ENCODE measurements around the gene DNMT3B. TPM values are rescaled to one million over a fixed set of nuclear protein-coding genes. Genes with fewer than 3 reads are reported as not detected.
A peak's percentile ranks its signal among the peaks of the same experiment; 100 is the strongest.

Gene DNMT3B
- total RNA-seq, 1 donor from 2014 or later: 13.0 TPM

DNA sequence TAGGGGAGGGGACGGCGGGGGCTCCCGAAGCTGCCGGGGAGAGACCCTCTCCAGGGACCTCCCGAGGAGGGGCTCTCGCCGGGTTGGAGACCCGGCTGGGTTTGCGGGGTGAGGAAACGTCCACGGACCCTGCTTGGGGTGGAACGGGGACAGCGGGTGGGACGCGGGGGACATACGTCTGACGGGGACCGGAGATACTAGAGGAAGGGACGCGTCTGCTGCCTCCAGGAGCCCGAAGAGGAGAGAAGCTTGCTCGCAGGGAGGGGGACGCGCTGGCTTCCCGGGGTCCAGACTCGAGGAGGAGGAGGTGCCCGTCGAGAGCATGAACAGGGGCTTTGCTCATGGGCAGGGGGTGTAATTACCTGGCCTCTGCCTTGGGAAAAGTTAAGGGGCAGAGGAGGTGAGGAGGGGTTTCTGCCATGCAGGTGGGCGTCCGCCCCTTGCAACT, 593 bp downstream of the DNMT3B start:
- no peak for DNase-seq (ENCODE audit: low read depth)

DNA sequence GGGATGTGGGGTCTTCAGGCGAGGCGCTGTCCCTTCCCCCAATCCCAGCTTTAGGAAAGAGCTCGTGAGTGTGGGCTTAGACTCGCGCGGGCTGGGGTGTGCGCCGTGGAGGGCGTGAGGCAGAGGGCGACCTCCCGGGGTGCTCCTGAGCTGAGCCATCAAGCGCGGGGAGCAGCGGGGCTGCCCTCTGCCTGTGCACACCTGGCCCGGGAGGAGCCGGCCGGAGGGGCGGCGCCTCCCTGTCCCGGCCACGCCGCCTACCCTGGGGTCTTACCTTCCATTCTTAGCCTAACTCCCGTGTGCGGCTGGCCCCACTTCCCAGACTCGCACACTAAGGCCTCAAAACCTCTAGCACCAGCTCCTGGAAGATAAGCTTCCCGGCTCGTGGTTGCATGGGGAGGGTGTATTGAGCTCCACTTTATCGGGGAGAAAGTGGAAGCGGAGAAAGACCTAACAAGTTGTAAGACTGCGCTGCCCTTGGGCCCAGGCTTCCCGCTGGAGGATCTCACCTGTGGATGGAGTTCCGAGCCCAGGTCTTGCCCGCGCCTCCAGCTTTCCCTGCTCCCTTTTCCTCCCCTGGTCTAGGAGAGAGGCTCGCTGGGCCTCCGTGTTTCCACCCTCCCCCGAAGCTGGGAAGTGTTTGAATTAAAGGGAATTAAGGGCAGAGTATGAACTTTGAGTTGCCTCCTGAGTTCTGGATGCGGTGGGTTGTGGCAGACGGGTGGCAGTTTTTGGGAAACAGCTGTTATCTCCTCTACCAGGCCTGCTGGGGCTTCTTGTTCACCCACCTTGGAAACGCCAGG, 1.2 kb downstream of the DNMT3B start:
- no peak for DNase-seq (ENCODE audit: low read depth)

DNA sequence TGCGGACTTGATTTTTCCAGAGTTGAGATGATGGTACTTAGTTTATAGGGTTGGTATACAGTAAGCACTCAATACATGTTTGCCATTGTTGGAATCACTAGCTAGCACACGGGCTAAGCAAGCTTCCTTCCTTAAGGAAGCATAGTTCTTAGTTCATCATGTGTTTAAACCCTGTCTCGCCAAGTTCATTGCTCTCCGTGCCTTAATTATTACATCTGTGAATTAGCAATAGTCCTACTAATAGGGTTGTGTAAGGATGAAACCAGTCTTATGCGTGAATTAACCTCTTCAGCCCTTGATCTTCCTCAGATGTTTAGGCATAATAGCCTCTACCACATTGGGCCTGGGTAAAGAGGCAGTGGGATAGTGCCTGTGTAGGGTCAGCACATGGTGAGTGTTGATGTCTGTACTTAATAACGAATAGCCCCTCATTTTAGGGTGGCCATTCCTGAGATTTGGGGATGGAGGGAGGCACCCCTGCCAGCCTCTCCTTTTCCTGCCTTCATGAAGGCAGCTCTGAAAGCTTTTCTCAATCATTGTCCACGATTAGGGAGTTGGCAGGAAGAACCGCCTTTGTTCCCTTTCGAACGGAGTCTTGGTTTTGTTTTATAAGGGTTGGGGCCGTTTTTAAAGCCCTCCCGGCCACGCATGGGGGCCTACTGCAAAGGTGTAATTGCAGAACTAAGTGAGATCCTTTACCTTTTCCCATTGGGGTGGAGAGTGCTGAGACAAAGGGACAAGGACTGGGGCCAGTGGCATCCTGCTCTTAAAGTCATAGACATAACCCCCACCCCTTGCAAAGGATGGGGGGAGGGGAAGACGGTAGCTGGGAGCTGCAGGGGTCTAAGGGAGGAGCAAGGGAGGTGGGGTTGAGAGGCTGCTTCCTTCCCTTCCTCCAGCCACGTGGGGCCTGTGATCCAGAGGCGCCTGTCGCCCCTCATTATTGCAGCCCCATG, 2.1 kb downstream of the DNMT3B start:
- no peak for DNase-seq (ENCODE audit: low read depth)

DNA sequence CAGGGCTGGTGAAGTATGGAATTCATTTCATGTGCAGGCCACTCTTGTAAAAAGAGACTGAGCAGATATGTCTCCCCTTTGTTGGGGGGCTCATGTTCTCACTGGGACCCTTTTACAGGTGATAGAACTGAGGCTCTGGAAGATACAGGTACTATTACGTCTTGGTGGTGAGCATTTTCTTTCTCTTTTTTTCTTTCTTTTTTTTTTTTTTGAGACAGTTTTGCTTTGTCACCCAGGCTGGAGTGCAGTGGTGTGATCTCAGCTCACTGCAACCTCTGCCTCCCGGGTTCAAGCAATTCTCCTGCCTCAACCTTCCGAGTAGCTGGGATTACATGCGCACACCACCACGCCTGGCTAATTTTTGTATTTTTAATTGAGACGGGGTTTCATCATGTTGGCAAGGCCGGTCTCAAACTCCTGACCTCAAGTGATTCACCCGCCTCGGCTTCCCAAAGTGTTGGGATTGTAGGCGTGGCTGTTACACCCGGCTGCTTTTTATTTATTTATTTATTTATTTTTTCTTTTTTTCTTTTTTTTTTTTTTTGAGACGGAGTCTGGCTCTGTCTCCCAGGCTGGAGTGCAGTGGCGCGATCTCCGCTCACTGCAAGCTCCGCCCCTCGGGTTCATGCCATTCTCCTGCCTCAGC, 3.2 kb downstream of the DNMT3B start:
- DNase-seq (ENCODE audit: low read depth): peak; percentile 88

DNA sequence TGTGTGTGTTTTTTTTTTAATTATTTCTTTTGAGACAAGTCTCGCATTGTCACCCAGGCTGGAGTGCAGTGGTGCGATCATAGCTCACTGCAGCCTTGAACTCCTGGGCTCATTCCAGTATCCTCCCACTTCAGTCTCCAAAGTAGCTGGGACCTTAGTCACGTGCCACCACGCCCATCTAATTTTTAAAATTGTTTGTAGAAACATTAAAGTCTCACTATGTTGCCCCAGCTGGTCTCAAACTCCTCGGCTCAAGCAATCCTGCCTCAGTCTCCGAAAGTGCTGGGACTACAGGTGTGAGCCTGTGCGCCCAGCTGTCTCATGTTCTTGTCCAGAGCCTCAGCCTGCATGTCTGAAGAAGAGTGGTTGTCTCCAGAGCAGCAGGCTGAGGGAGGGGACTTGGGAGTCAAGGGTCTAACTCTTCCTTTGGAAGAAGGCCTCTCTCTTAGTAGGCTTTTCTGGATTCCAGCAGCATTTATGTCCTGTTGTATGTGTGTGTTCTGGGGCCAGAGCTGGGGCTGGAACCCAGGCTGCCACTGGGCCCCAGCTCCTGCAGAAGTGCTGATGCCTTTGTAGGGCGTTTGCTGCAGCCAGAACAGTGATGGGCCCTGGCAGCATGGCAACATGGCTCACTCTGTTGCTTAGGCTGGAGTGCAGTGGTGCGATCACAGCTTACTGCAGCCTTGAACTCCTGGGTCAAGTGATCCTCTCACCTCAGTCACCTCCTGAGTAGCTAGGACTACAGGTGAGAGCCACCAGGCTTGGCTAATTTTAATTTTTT, 5.4 kb downstream of the DNMT3B start:
- DNase-seq (ENCODE audit: low read depth): no peak

DNA sequence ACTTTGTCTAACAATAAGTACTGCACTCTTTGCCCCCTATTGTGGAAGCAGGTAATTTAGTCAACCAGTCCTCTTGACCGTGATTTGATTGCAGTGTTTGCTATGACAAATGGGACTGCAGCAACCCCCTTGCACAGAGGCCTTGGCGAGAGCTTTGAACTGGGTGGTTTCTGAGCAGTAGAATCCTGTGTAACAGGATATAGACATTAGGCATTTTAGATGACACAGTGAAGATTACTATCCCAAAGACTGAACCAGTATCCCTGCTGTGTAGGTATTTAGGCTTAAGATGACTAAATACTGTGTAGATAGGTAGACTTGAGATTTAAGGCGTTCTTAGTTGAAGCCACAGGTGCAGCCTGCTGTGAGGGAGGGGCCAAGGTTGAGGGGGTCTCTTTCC, 9.9 kb downstream of the DNMT3B start:
- DNase-seq (ENCODE audit: low read depth): no peak

DNA sequence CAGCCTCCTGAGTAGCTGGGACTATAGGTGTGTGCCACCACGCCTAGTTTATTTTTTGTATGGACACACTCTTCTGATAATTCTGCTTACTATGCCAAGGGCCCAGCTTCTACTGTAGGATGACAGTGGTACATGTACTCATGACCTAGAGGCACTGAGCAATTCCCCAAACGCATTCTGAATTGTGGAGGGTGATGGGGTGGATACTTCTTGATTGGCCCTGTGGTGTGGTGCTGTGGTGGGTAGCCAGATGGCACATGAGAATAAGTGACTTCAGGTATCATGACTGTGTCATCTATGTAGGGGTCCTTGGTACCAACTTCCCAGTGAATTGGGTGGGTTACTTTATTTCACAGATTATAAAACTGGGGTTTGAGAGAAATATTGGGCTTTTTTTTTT, 11.0 kb downstream of the DNMT3B start:
- no peak for DNase-seq (ENCODE audit: low read depth)

DNA sequence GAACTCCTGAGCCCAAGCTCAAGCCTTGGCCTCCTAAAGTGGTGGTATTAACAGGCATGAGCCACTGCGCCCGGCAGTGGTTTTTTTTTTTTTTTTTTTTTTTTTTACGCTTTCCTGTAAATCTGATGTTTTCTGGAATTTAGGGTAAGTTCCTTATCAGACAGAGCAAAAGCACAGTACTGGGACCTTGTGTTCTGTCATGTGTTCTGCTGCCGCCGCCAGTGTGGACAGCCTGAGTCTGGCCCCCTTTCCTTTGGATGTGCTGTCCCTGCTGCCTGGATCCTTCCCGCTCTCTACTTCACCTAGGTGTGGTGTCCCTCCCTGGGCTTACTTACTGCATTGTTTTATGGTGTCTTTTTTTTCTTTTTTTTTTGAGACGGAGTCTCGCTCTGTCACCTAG, 11.7 kb downstream of the DNMT3B start:
- DNase-seq (ENCODE audit: low read depth): no peak

DNA sequence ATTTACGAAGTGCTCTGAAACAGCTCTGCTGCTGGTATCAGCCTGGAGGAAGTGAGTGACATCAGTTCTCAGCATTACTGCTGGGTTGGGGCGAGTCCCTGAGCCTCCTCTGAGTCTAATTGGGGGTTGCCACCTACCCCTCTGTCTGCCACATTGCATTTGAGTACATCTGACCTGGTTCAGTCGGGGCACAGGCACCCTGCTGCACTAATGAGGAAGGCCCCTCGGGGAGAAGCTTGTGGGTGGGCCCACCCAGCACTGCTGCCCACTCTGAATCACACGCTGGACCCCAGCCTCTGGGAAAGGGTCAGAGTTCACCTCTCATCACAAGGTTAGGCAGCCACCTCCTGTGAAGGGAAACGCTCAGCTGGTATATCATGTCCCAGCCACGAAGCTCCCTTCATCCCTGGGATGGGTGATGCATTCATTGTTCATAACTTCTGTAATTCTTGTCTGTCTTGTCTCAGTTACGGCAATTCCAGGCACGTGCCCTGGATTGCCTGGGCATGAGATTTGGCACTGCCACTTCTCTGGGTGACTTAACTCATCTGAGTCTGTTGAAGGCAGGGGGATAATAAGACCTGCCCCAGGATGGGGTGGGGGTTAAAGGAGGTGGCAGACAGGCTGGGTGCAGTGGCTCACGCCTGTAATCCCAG, 13.3 kb downstream of the DNMT3B start:
- no peak for DNase-seq (ENCODE audit: low read depth)

DNA sequence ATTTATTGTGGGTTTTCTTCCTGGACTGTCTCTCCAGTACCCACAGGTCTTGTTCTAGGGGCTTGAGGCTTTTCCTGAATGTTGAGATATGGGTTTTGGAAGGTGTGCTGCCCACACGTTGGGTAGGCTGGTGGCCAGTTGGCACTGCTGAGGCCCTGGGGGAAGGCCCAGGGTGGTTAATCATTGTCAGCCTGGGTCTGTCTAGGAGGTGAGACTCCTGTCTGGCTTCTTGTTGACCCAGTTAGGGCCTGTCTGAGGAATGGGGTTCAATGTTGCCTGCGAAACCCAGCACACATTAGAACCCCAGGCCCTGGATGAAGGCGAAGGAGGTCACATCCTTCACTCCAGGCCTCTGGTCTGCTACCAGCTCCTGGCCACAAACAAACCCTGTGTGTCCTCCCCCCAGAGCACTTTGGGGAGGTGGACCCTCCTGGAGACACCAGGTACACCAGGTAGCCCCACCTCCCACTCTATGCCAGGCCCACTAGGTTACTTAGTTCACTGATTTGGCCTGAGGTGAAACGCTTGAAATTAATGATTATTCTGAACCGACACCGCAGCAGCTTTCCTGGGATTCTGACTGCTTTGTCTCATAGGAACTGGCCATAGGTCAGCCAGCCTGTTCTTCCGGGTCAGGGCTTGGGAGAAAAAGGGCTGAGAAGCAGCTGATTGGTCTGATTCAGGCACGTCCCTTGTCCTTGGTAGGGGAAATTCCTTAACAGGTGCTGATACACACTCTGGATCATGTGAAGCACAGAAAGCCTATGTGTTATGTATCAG, 15.2 kb downstream of the DNMT3B start:
- DNase-seq (ENCODE audit: low read depth): peak; percentile 87

DNA sequence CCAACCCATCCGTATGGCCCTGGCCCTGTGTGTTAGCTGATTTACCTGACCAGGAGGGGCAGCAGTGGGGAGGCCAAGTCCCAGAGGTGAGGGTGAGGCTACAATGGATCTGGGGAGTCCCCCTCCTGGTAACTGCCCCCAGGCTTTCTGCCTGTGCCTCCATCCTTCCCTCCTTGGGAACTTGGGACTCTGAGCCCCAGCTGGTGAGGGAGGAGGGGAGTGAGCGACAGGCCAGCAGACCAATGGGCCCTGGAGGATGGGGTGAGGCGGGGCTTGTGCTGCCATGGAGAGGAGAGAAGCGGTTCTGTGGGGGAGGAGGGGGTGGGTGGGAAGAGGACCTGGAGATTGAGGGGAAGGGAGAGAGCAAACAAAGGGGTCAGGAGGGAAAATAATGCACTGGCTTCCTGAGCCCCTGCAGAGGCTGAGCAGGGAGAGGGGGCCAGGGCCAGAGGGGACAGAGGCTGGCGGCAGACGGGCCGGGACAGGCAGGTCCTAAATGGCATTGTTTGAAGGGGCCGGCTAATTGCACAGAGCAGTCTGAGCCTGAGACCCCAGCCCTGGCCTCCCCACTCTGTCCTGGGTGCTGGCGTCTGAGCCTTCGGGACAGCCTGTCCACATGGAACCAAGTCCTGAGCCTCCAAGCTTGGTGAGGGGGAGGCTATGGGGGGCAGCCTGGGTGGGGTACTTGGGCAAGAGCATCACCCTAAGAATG, 17.5 kb downstream of the DNMT3B start:
- no peak for DNase-seq (ENCODE audit: low read depth)

DNA sequence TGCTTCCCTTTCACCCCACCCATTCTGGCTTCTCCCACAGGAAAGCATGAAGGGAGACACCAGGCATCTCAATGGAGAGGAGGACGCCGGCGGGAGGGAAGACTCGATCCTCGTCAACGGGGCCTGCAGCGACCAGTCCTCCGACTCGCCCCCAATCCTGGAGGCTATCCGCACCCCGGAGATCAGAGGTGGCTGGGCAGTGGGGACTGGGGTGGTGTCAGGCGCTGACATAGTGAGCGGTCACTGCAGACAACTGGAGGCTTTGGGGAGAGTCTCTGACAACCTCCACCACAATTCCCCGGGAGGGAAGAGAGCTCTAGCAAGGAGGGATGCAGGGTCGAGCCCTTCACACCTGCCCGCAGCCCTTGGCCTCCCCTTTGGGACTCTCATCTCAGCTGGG, 18.1 kb downstream of the DNMT3B start:
- no peak for DNase-seq (ENCODE audit: low read depth)

DNA sequence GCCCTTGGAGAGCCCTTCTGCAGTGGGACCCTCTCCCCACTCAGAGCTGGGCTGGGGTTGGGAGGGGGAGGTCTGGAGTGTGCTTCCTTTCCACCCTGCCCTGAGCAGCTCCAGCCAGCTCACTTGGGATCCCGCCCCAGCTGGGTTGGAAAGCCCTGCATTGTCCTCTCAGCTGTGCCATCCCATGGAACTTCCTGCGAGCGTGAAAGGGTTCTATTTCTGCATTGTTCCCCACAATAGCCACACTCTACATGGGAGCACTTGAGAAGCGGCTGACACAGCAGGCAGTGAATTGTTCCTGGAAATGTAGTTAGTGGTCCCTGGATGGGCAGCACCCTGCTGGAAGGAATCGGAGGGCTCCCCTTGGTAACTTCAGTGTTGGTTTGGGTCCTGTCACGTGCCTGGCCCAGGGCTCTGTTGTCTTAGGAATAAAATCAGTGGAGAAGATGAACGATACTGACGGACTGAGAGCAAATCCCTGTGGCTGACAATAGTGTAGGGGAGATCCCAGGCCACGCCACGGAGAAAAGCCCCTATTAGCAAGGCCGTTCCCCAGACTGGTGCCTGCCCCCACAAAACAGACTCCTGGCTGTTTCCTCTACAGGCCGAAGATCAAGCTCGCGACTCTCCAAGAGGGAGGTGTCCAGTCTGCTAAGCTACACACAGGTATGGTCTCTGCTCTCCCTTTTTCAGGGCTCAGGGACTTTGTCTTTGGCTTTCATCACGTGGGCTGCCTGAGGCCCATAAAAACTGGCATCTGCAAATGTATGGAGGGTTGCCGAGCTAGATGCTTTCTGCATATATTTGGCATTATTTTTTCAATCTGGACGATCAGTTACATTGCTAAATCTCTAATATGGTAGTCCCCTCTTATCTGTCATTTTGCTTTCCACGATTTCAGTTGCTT, 18.8 kb downstream of the DNMT3B start:
- no peak for DNase-seq (ENCODE audit: low read depth)

DNA sequence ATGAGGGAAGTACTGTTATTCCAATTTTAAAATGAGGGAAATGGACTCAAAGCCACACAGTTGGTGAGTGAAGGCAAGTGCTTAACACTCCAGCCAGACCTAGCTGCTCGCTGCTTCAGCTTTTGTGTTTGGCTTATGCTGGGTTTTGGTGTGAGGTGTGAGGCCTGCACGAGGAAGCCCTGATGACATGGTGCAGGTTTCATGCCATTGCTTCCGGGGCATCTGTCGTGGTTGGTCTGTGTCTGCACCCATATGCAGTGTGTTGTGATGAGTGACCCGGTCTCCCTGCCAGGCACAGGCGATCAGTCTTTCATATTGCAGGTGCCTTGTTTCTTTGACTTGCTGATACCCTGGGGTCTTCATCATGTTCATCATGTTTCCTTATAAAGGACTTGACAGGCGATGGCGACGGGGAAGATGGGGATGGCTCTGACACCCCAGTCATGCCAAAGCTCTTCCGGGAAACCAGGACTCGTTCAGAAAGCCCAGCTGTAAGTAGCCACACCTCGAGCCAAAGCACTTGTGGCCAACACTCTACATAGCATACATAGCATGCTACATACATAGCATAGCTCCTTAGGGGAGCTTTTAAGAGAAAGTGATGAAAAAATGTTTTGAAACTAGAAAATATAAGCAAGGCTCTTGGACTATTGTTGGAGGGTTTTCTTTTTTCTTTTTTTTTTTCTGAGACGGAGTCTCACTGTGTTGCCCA, 22.3 kb downstream of the DNMT3B start:
- DNase-seq (ENCODE audit: low read depth): no peak

DNA sequence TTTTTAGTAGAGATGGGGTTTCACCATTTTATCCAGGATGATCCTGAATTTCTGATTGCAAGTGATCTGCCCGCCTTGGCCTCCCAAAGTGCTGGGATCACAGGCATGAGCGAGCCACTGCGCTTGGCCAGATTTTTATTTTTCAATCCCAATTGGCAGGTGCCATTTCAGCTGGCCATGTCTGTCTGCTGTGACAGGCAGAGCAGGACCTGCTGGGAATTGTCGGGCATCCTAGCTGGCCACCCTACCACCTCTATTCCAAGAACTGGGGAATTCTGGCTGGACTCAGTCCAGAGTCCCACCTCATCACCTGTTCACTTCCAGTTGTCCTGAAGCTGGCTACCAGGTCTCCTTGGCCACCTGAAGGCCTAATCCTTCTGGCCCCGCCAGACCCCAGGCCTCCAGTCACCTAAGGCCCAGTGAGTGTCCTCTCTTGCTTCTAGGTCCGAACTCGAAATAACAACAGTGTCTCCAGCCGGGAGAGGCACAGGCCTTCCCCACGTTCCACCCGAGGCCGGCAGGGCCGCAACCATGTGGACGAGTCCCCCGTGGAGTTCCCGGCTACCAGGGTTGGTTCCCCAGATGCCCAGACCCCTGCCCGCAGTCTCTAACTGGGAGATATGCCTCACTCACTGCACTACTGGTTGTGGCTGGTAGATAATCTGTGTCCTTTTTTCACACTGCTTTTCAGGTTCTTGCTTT, 24.0 kb downstream of the DNMT3B start:
- no peak for DNase-seq (ENCODE audit: low read depth)

DNA sequence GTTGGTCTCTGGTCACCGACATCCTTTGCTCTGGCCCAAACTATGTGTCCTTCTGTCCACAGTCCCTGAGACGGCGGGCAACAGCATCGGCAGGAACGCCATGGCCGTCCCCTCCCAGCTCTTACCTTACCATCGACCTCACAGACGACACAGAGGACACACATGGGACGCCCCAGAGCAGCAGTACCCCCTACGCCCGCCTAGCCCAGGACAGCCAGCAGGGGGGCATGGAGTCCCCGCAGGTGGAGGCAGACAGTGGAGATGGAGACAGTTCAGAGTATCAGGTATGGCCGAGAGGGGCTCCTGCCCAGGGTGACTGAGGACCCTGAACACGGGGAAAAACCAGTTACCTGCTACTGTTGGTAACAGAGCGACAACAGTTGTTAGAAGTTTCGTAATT, 25.0 kb downstream of the DNMT3B start:
- DNase-seq (ENCODE audit: low read depth): no peak

All from renal cortical epithelial cell (primary cell).